Measurements from ENCODE around the gene HBA2. TPM values are rescaled to one million over a fixed set of nuclear protein-coding genes. Genes with fewer than 3 reads are reported as not detected.

The HBA2 gene
- total RNA-seq, 1 donor from 2014 or later = 697 TPM

GRCh38 chr16:189604-190186 lies 17.0 kb downstream of the HBA2 start:
- Histone ChIP-seq H3K27me3 (no peaks in the 10 kb centered on the region), H3K4me3 (no peak overlapping the region), H3K36me3 (peaks cover 0 to 76% of the 10 kb centered on the region in 2 donors), H3K4me1 (no peaks in the 10 kb centered on the region), H3K9me3 (no peaks in the 10 kb centered on the region), H3K27ac (no peak overlapping the region)
- no peak for DNase-seq (ENCODE audit: extremely low spot score in 2 of 2)
- intact Hi-C loops (cut with DNase I) = no loop called here
- no peak for TF ChIP-seq POLR2AphosphoS5 (IDR thresholded peaks at IDR 0.05; ENCODE audit: insufficient read depth in 1 of 2, low read depth in 1 of 2)
- TF ChIP-seq POLR2A (IDR thresholded peaks at IDR 0.05) = no peak
- TF ChIP-seq CTCF (IDR thresholded peaks at IDR 0.05) = no peak

- peaks cover 0 to 87% of the 10 kb centered on the region in 2 donors for H3K36me3 ChIP-seq
- no peaks in the 10 kb centered on the region for H3K9me3 ChIP-seq
- no peaks in the 10 kb centered on the region for H3K4me1 ChIP-seq
- H3K27ac ChIP-seq = no peak overlapping the region
- TF ChIP-seq CTCF (IDR thresholded peaks at IDR 0.05) (no peak), POLR2A (IDR thresholded peaks at IDR 0.05) (no peak), POLR2AphosphoS5 (IDR thresholded peaks at IDR 0.05; ENCODE audit: insufficient read depth in 1 of 2, low read depth in 1 of 2) (no peak)
- intact Hi-C loops (cut with DNase I) = no loop called here
- H3K27me3 ChIP-seq = no peaks in the 10 kb centered on the region
- no peak for DNase-seq (ENCODE audit: extremely low spot score in 2 of 2)
- H3K4me3 ChIP-seq = no peak overlapping the region
Observed at GRCh38 chr16:191831-192230, 19.2 kb downstream of the HBA2 start.

DNA sequence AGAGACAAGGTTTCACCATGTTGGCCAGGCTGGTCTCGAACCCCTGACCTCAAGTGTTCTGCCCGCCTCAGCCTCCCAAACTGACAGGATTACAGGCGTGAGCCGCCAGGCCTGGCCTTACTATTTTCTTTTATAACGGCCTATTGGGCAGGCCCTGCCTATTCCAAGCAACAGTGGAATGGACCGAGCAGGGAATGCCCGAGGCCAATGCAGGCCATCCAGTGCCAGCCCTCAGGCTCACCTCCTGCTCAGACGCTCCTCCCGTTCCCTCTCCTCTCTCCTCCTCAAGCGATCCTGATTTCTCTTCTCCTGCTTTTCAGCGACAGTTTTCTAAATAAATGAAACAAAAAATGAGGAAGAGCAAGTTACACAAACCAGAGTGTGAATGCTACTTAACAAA lies 20.0 kb downstream of the HBA2 start:
- TF ChIP-seq CTCF (IDR thresholded peaks at IDR 0.05) (no peak), POLR2AphosphoS5 (IDR thresholded peaks at IDR 0.05; ENCODE audit: insufficient read depth in 1 of 2, low read depth in 1 of 2) (no peak), POLR2A (IDR thresholded peaks at IDR 0.05) (no peak)
- Histone ChIP-seq H3K4me3 (no peak overlapping the region), H3K4me1 (no peaks in the 10 kb centered on the region), H3K9me3 (no peaks in the 10 kb centered on the region), H3K27ac (no peak overlapping the region), H3K36me3 (peaks cover 0 to 88% of the 10 kb centered on the region in 2 donors), H3K27me3 (no peaks in the 10 kb centered on the region)
- DNase-seq (ENCODE audit: extremely low spot score in 2 of 2) = no peak
- intact Hi-C loops (cut with DNase I) = no loop called here

- no peak for TF ChIP-seq POLR2AphosphoS5 (IDR thresholded peaks at IDR 0.05; ENCODE audit: insufficient read depth in 1 of 2, low read depth in 1 of 2)
- no peak for TF ChIP-seq POLR2A (IDR thresholded peaks at IDR 0.05)
- no peak for TF ChIP-seq CTCF (IDR thresholded peaks at IDR 0.05)
- intact Hi-C loops (cut with DNase I) = no loop called here
- no peak overlapping the region for H3K4me3 ChIP-seq
- H3K9me3 ChIP-seq = no peaks in the 10 kb centered on the region
- H3K4me1 ChIP-seq = no peaks in the 10 kb centered on the region
- H3K36me3 ChIP-seq = peaks cover 0 to 89% of the 10 kb centered on the region in 2 donors
- no peaks in the 10 kb centered on the region for H3K27me3 ChIP-seq
- DNase-seq (ENCODE audit: extremely low spot score in 2 of 2) = no peak
- H3K27ac ChIP-seq = no peak overlapping the region
Observed at GRCh38 chr16:193441-193840, 20.8 kb downstream of the HBA2 start.

- DNase-seq (ENCODE audit: extremely low spot score in 2 of 2) = no peak
- H3K27ac ChIP-seq = no peak overlapping the region
- intact Hi-C loops (cut with DNase I) = no loop called here
- H3K4me3 ChIP-seq = no peak overlapping the region
- no peaks in the 10 kb centered on the region for H3K4me1 ChIP-seq
- TF ChIP-seq POLR2A (IDR thresholded peaks at IDR 0.05) = no peak
- TF ChIP-seq POLR2AphosphoS5 (IDR thresholded peaks at IDR 0.05; ENCODE audit: insufficient read depth in 1 of 2, low read depth in 1 of 2) = no peak
- no peaks in the 10 kb centered on the region for H3K9me3 ChIP-seq
- H3K27me3 ChIP-seq = no peaks in the 10 kb centered on the region
- peaks cover 0 to 88% of the 10 kb centered on the region in 2 donors for H3K36me3 ChIP-seq
Observed at GRCh38 chr16:194516-194915, 21.8 kb downstream of the HBA2 start.

All from vagina (tissue), 2 donors.